ENCODE measurements around the gene PABPN1L.

DNA sequence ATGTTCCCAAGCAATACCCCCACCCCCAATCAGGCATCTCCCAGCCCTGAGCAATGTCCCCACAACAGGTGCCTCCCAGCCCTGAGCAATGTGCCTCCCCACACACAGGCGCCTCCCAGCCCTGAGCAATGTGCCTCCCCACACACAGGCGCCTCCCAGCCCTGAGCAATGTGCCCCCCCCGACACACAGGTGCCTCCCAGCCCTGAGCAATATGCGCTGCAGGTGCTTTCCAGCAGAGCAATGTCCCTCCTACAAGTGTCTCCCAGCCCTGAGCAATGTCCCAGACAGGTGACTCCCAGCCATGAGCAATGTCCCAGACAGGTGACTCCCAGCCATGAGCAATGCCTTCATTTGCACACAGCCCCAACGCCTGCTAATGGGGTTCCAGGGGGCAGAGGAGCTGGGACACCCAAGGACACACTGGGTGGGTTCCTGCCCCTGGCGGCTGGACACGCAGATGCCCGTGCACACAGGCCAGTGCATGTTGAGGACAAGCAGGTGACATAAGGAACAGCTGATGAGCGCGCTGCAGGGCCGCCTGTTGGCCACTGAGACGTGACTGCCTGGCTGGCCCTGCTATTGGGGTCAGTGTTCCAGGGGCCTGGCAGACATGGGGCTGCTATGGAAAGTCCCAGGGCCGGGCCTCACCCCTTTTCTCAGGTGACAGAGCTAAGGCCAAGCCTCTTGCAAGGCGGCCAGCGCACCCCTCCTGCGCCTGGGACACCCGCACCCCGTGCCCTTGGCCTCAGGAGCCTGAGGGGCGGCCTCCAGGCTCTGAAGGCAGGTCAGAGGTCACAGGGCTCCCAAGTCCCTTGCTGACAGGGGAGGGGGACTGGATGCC, 26.9 kb upstream of the PABPN1L start:
- TF ChIP-seq CTCF (IDR thresholded peaks at IDR 0.05), result no peak
- no peak for TF ChIP-seq POLR2A (IDR thresholded peaks at IDR 0.05)

Measured in vagina (tissue), 2 donors.